Measurements from ENCODE around the gene TTLL12. TPM values are rescaled to one million over a fixed set of nuclear protein-coding genes. Genes with fewer than 3 reads are reported as not detected.

Gene TTLL12
- total and polyA plus RNA-seq, 2 of the 8 experiments (the other 6 are each of a cell fraction or from before 2014, with no cell fraction given): 101 to 124 TPM

GRCh38 chr22:43129426-43130425 lies 57.2 kb downstream of the TTLL12 start:
- no peak overlapping the region for H2AFZ ChIP-seq (ENCODE audit: low read length)
- 82% methylated on average over 16 of the region's 16 CpGs; no CpG with 5 or more reads in 1 of the 2 experiments for WGBS, 2 experiments (ENCODE audit: extremely low coverage in 1 of 2, insufficient coverage in 1 of 2, insufficient read length in 1 of 2, insufficient replicate concordance in 2 of 2, low coverage in 1 of 2, low lambda C conversion rate in 2 of 2, missing lambda C conversion rate in 1 of 2)
- H3K27ac ChIP-seq (ENCODE audit: low read depth, low read length): no peak overlapping the region
- no peak overlapping the region for H3K56ac ChIP-seq (replicated peaks; ENCODE audit: insufficient read length, low read depth, low read length)
- peak overlapping the region in 1 of 2 experiments; percentile 42; a peak in 2 of 4 replicates for H3K4me2 ChIP-seq (ENCODE audit: insufficient read depth in 1 of 2, low read depth in 2 of 2, low read length in 2 of 2)
- no peak overlapping the region for H3K9ac ChIP-seq (replicated peaks in 1 of 4; ENCODE audit: extremely low read depth in 1 of 4, low read depth in 3 of 4, low read length in 3 of 4)
- peaks cover 3 to 17% of the 10 kb centered on the region in 2 experiments for H4K20me1 ChIP-seq (replicated peaks in 1 of 2; ENCODE audit: control insufficient read depth in 1 of 2, insufficient read depth in 2 of 2, low read length in 2 of 2)
- H3K23ac ChIP-seq (ENCODE audit: insufficient read length): no peak overlapping the region
- no peak overlapping the region for H2AK5ac ChIP-seq (ENCODE audit: low read depth, low read length)
- no peaks in the 10 kb centered on the region for H3K9me3 ChIP-seq (ENCODE audit: insufficient read depth in 2 of 2, low read depth in 1 of 2, low read length in 1 of 2)
- no peak overlapping the region for H3K14ac ChIP-seq (ENCODE audit: insufficient read length)
- ChIA-PET CTCF (ENCODE audit: partially characterized antibody) (interaction anchor here (0.6 to 1.6 kb wide), 2 partner anchors 69 to 1150 kb away, joined by 3 read pairs; no protein-coding TSS in a partner anchor), POLR2A (ENCODE audit: partially characterized antibody) (interaction anchor here (0.6 kb wide), 1 partner anchor 20 kb away, joined by 3 read pairs; no protein-coding TSS in a partner anchor)
- no peak overlapping the region for H2BK15ac ChIP-seq (ENCODE audit: low read length)
- no peak overlapping the region; the same call in 1 of the 2 replicates for H2BK5ac ChIP-seq (ENCODE audit: low read depth, low read length)
- H3K23me2 ChIP-seq (ENCODE audit: low read depth, low read length): no peaks in the 10 kb centered on the region
- peaks cover 2 to 25% (median 8%) of the 10 kb centered on the region in 4 experiments; a peak in 6 of 8 replicates for H3K36me3 ChIP-seq (ENCODE audit: control insufficient read depth in 2 of 4, insufficient read depth in 4 of 4, low read length in 3 of 4)
- H4K91ac ChIP-seq (replicated peaks; ENCODE audit: insufficient read length, low read length): no peak overlapping the region
- no peak overlapping the region for H3K4ac ChIP-seq (replicated peaks; ENCODE audit: insufficient read length, low read depth, low read length)
- H2BK20ac ChIP-seq (ENCODE audit: low read length): no peak overlapping the region
- H3K79me2 ChIP-seq (ENCODE audit: control insufficient read depth in 1 of 2, insufficient read depth in 2 of 2, low read length in 2 of 2): no peaks in the 10 kb centered on the region
- no peak for DNase-seq (ENCODE audit: low read depth in 1 of 2, low spot score in 2 of 2)
- peaks cover 0 to 6% (median 0%) of the 10 kb centered on the region in 4 experiments; a peak in 3 of 7 replicates for H3K4me1 ChIP-seq (replicated peaks in 1 of 4; ENCODE audit: control insufficient read depth in 3 of 4, insufficient read depth in 4 of 4, low read length in 3 of 4)
- no peaks in the 10 kb centered on the region for H3K27me3 ChIP-seq (replicated peaks in 1 of 4; ENCODE audit: control insufficient read depth in 3 of 4, extremely low read depth in 1 of 4, insufficient read depth in 3 of 4, low read length in 3 of 4)
- H2BK120ac ChIP-seq (replicated peaks; ENCODE audit: low read depth, low read length): no peak overlapping the region
- peaks cover 5% of the 10 kb centered on the region for H3K79me1 ChIP-seq (ENCODE audit: low read depth, low read length)
- H2BK12ac ChIP-seq (ENCODE audit: low read depth, low read length): no peak overlapping the region
- H4K5ac ChIP-seq (ENCODE audit: insufficient read length, low read depth, low read length): no peak overlapping the region
- H3K18ac ChIP-seq (ENCODE audit: extremely low read depth, low read length): no peak overlapping the region
- no peak overlapping the region for H3K4me3 ChIP-seq (ENCODE audit: extremely low read depth in 1 of 4, insufficient read depth in 2 of 4, low read depth in 3 of 4, low read length in 4 of 4)
- peak overlapping the region; percentile 29; the same call in 1 of the 2 replicates for H4K8ac ChIP-seq (ENCODE audit: extremely low read depth, insufficient read depth, low read length)
- no peak for FAIRE-seq
- TF ChIP-seq PHF8 (conservative IDR thresholded peaks at IDR 0.05; ENCODE audit: low read depth, low read length): no peak
- TF ChIP-seq KDM1A (IDR thresholded peaks at IDR 0.05; ENCODE audit: borderline replicate concordance, low read length): no peak
- TF ChIP-seq CBX8 (IDR thresholded peaks at IDR 0.05; ENCODE audit: borderline replicate concordance, low read depth, low read length): no peak
- TF ChIP-seq JUN (IDR thresholded peaks at IDR 0.05; ENCODE audit: low read depth, low read length): no peak
- no peak for TF ChIP-seq HDAC2 (IDR thresholded peaks at IDR 0.05; ENCODE audit: borderline replicate concordance in 1 of 2, low read depth in 2 of 2, low read length in 2 of 2)
- no peak for TF ChIP-seq ATF3 (IDR thresholded peaks at IDR 0.05; ENCODE audit: insufficient read depth, low read depth, low read length)
- TF ChIP-seq SRF (IDR thresholded peaks at IDR 0.05; ENCODE audit: low read depth, low read length): no peak
- TF ChIP-seq CHD1 (IDR thresholded peaks at IDR 0.05; ENCODE audit: low read depth, low read length): no peak
